HepG2 (cell line): ENCODE data around the gene ERCC4. TPM values are rescaled to one million over a fixed set of nuclear protein-coding genes. Genes with fewer than 3 reads are reported as not detected.

Experiments used
- ATF1 ChIP-seq: IDR thresholded peaks from 2 replicates; pipeline ENCODE4 v1.6.1; 2016; ENCODE audit warnings: mild to moderate bottlenecking, control low read depth
- FOSL2 ChIP-seq: sonication (generic); formaldehyde crosslinking; IDR thresholded peaks from 2 replicates; pipeline ENCODE4 v1.4.0; 2020; ENCODE audit warnings: missing genetic modification reagents
- HHEX ChIP-seq: IDR thresholded peaks from 2 replicates; pipeline ENCODE4 v1.6.1; 2016; ENCODE audit warnings: control low read depth
- HNF4A ChIP-seq: sonication (generic); formaldehyde crosslinking; IDR thresholded peaks from 2 replicates; pipeline ENCODE4 v1.4.0; 2020; ENCODE audit warnings: missing genetic modification reagents
- HNRNPLL ChIP-seq: fragments of 200-400 bp; formaldehyde crosslinking; IDR thresholded peaks from 2 replicates; pipeline ENCODE4 v1.6.1; 2017; ENCODE audit warnings: mild to moderate bottlenecking, low read depth, low read length; ENCODE audit not compliant: poor library complexity, severe bottlenecking
- KLF6 ChIP-seq: IDR thresholded peaks from 2 replicates; pipeline ENCODE4 v1.8.0; 2016; ENCODE audit warnings: missing biosample characterization, missing genetic modification reagents
- LCORL ChIP-seq, 2 experiments: fragments of 450-650 bp in 1 of 2; sonication (generic) in 1 of 2; formaldehyde crosslinking in 1 of 2; IDR thresholded peaks; 2 replicates each; pipeline versions ENCODE4 v1.5.0 to v1.6.1; 2017 to 2020; ENCODE audit warnings: antibody characterized with exemption in 1 of 2, missing genetic modification reagents in 1 of 2
- MEF2D ChIP-seq: sonication (generic); formaldehyde crosslinking; IDR thresholded peaks from 2 replicates; pipeline ENCODE4 v1.5.1; 2020; ENCODE audit warnings: mild to moderate bottlenecking, missing genetic modification reagents
- MIXL1 ChIP-seq: IDR thresholded peaks from 2 replicates; pipeline ENCODE4 v1.6.1; 2016
- RFX1 ChIP-seq: fragments of 450-650 bp; IDR thresholded peaks from 2 replicates; pipeline ENCODE4 v1.6.1; 2017
- SALL1 ChIP-seq: sonication (generic); formaldehyde crosslinking; IDR thresholded peaks from 2 replicates; pipeline ENCODE4 v1.8.0; 2022; ENCODE audit warnings: mild to moderate bottlenecking, missing genetic modification reagents
- SETDB1 ChIP-seq: sonication (generic); formaldehyde crosslinking; IDR thresholded peaks from 2 replicates; pipeline ENCODE4 v1.5.1; 2020; ENCODE audit warnings: missing genetic modification reagents, mild to moderate bottlenecking, borderline replicate concordance
- SP2 ChIP-seq: sonication (generic); formaldehyde crosslinking; IDR thresholded peaks from 2 replicates; pipeline ENCODE4 v1.5.1; 2020; ENCODE audit warnings: mild to moderate bottlenecking, missing genetic modification reagents
- ZNF501 ChIP-seq: sonication (generic); formaldehyde crosslinking; IDR thresholded peaks from 2 replicates; pipeline ENCODE4 v1.5.1; 2020; ENCODE audit warnings: mild to moderate bottlenecking, moderate library complexity, missing genetic modification reagents
- ZNF709 ChIP-seq: sonication (generic); formaldehyde crosslinking; IDR thresholded peaks from 2 replicates; pipeline ENCODE4 v1.5.0; 2020; ENCODE audit warnings: mild to moderate bottlenecking, missing genetic modification reagents
- ZNF879 ChIP-seq: sonication (generic); formaldehyde crosslinking; IDR thresholded peaks from 2 replicates; pipeline ENCODE4 v1.8.1; 2023; ENCODE audit warnings: missing genetic modification reagents
- polyA plus RNA-seq, 8 experiments: library from polyadenylated mRNA; depleted of rRNA in 3 of 8; stranded (reverse) in 7 of 8; unstranded in 1 of 8; fragments of >200 nt; fragmentation: Illumina TruSeq in 4 of 8; extraction: Trizol in 4 of 8; gene quantifications; 2 replicates each; pipeline versions ENCODE4 v1.2.1 to v1.2.3, GENCODE V29; 2011 to 2016; ENCODE audit warnings: low read depth in 4 of 8, missing spikeins in 1 of 8, mixed read lengths in 1 of 8; ENCODE audit not compliant: insufficient read depth in 1 of 8
- total RNA-seq, 5 experiments: library from RNA; depleted of rRNA; stranded (reverse); fragments of >200 nt; fragmentation: Illumina TruSeq; extraction: Trizol; gene quantifications; 2 replicates each; pipeline ENCODE4 v1.2.3, GENCODE V29; 2016; ENCODE audit warnings: low read depth in 1 of 5
- TF ChIP-seq, protein P1 (sequence below): sonication (generic); formaldehyde crosslinking; IDR thresholded peaks from 2 replicates; pipeline ENCODE4 v1.5.0; 2020; ENCODE audit warnings: mild to moderate bottlenecking, missing genetic modification reagents, borderline replicate concordance
- TF ChIP-seq, protein P2 (sequence below): IDR thresholded peaks from 2 replicates; pipeline ENCODE4 v1.6.1; 2016; ENCODE audit warnings: low read depth
- TF ChIP-seq, protein P3 (sequence below): sonication (generic); formaldehyde crosslinking; IDR thresholded peaks from 2 replicates; pipeline ENCODE4 v1.5.0; 2020; ENCODE audit warnings: missing genetic modification reagents

Gene ERCC4
- total and polyA plus RNA-seq, 2 of the 13 experiments (the other 11 are each of a cell fraction or from before 2014, with no cell fraction given), result 5.4 to 15.2 TPM

DNA sequence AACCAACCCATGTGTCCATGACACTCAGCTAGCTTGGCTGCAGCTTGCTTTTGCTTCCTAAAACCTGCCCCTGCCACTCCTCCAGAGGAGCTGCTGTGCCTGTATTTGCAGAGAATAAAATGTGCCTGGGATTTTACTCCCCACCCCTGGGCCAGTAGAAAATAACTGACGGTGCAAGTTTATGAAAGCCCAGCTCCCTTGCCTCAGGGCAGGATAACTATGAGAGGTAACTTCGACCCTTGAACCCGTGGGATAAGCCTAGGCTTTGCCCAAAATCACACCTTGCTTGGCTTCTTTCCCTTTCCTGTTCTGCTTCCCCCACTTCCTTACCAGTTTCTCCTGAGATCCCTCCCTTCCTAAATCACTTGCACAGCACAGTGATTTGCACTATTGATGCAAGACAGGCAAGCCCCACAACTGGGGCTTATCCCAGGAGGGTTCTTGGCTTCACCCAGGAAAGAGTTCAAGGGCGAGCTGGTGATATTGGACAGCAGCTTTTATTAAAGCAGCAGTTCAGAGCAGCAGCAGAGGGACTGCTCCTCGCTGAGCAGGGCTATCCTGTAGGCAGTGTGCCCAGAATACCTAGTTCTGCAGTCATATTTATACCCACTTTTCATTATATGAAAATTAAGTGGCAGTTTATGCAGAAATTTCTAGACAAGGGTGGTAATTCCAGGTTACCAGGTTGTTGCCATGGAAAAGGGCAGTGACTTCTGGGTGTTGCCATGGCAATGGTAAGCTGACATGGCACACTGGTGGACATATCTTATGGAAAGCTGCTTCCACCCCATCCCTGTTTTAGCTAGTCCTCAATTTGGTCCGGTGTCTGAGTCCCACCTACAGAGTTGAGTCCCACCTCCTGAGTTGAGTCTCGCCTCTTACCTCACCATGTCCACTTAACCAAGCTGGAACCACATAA, 6.3 kb upstream of the ERCC4 start (continued):
- TF ChIP-seq, protein P1, sequence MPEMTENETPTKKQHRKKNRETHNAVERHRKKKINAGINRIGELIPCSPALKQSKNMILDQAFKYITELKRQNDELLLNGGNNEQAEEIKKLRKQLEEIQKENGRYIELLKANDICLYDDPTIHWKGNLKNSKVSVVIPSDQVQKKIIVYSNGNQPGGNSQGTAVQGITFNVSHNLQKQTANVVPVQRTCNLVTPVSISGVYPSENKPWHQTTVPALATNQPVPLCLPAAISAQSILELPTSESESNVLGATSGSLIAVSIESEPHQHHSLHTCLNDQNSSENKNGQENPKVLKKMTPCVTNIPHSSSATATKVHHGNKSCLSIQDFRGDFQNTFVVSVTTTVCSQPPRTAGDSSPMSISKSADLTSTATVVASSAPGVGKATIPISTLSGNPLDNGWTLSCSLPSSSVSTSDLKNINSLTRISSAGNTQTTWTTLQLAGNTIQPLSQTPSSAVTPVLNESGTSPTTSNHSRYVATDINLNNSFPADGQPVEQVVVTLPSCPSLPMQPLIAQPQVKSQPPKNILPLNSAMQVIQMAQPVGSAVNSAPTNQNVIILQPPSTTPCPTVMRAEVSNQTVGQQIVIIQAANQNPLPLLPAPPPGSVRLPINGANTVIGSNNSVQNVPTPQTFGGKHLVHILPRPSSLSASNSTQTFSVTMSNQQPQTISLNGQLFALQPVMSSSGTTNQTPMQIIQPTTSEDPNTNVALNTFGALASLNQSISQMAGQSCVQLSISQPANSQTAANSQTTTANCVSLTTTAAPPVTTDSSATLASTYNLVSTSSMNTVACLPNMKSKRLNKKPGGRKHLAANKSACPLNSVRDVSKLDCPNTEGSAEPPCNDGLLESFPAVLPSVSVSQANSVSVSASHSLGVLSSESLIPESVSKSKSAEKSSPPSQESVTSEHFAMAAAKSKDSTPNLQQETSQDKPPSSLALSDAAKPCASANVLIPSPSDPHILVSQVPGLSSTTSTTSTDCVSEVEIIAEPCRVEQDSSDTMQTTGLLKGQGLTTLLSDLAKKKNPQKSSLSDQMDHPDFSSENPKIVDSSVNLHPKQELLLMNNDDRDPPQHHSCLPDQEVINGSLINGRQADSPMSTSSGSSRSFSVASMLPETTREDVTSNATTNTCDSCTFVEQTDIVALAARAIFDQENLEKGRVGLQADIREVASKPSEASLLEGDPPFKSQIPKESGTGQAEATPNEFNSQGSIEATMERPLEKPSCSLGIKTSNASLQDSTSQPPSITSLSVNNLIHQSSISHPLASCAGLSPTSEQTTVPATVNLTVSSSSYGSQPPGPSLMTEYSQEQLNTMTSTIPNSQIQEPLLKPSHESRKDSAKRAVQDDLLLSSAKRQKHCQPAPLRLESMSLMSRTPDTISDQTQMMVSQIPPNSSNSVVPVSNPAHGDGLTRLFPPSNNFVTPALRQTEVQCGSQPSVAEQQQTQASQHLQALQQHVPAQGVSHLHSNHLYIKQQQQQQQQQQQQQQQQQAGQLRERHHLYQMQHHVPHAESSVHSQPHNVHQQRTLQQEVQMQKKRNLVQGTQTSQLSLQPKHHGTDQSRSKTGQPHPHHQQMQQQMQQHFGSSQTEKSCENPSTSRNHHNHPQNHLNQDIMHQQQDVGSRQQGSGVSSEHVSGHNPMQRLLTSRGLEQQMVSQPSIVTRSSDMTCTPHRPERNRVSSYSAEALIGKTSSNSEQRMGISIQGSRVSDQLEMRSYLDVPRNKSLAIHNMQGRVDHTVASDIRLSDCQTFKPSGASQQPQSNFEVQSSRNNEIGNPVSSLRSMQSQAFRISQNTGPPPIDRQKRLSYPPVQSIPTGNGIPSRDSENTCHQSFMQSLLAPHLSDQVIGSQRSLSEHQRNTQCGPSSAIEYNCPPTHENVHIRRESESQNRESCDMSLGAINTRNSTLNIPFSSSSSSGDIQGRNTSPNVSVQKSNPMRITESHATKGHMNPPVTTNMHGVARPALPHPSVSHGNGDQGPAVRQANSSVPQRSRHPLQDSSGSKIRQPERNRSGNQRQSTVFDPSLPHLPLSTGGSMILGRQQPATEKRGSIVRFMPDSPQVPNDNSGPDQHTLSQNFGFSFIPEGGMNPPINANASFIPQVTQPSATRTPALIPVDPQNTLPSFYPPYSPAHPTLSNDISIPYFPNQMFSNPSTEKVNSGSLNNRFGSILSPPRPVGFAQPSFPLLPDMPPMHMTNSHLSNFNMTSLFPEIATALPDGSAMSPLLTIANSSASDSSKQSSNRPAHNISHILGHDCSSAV (CRISPR knock-in tag), result no peak
- TF ChIP-seq ZNF501 (CRISPR knock-in tag) (peak; percentile 96), LCORL (IDR thresholded peaks at IDR 0.05) (no peak), LCORL (CRISPR knock-in tag; IDR thresholded peaks at IDR 0.05) (peak; percentile 68; the same call in 1 of the 2 replicates), KLF6 (CRISPR knock-in tag) (no peak), ZNF879 (CRISPR knock-in tag) (0 out of 2 replicates have a peak, but pooled peaks have one; percentile 47), HHEX (CRISPR knock-in tag) (peak; percentile 27; the same call in 1 of the 2 replicates), HNF4A (CRISPR knock-in tag) (peak; percentile 19; the same call in 1 of the 2 replicates), SETDB1 (CRISPR knock-in tag) (0 out of 2 replicates have a peak, but pooled peaks have one; percentile 22), SP2 (CRISPR knock-in tag) (peak; percentile 33; the same call in 1 of the 2 replicates), MEF2D (no peak), ZNF709 (CRISPR knock-in tag) (no peak), ATF1 (0 out of 2 replicates have a peak, but pooled peaks have one; percentile 3), SALL1 (CRISPR knock-in tag) (peak; percentile 31; the same call in 1 of the 2 replicates), FOSL2 (no peak), HNRNPLL (no peak), MIXL1 (CRISPR knock-in tag) (0 out of 2 replicates have a peak, but pooled peaks have one; percentile 24), RFX1 (peak; percentile 67; the same call in 1 of the 2 replicates)
- TF ChIP-seq, protein P2, sequence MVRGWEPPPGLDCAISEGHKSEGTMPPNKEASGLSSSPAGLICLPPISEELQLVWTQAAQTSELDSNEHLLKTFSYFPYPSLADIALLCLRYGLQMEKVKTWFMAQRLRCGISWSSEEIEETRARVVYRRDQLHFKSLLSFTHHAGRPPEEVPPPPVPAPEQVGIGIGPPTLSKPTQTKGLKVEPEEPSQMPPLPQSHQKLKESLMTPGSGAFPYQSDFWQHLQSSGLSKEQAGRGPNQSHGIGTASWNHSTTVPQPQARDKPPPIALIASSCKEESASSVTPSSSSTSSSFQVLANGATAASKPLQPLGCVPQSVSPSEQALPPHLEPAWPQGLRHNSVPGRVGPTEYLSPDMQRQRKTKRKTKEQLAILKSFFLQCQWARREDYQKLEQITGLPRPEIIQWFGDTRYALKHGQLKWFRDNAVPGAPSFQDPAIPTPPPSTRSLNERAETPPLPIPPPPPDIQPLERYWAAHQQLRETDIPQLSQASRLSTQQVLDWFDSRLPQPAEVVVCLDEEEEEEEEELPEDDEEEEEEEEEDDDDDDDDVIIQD (CRISPR knock-in tag), result no peak
- TF ChIP-seq, protein P3, sequence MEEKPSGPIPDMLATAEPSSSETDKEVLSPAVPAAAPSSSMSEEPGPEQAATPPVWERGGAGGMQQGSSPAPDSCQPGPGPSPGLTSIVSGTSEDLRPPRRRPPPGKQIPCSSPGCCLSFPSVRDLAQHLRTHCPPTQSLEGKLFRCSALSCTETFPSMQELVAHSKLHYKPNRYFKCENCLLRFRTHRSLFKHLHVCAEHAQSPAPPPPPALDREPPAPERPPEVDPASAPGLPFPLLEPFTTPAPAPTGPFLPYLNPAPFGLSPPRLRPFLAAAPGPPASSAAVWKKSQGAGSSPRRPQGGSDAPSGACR (CRISPR knock-in tag), result peak; percentile 21; the same call in 1 of the 2 replicates
